HCT116 (cell line): ENCODE measurements around the gene PRIMA1. TPM values are rescaled to one million over a fixed set of nuclear protein-coding genes. Genes with fewer than 3 reads are reported as not detected.

Experiments used
- ATAC-seq: fragments of 200-7000 bp; cut with Tn5 transposase; 2 replicates; pipeline ENCODE4 v1.9.1; 2020; ENCODE audit warnings: mild to moderate bottlenecking, moderate library complexity
- BruUV-seq: library from RNA; stranded (reverse); fragments of 400-500 nt; replicated peaks from 2 replicates; lab custom pipeline; 2021; lab: Mats Ljungman, UMichigan
- CTCF ChIA-PET: fragments of 300-600 bp; sonication (Branson Sonifier 250); formaldehyde crosslinking; loops from one replicate; lab custom pipeline; 2021; ENCODE audit warnings: antibody characterized with exemption; lab: Charles Lee
- POLR2A ChIA-PET: fragments of 300-600, 350-600 bp; sonication (Branson Sonifier 250); formaldehyde crosslinking; loops from one replicate; lab custom pipeline; 2021; ENCODE audit warnings: antibody characterized with exemption; lab: Charles Lee
- RAD21 ChIA-PET, 2 experiments: fragments of 300-600 bp; sonication (Branson Sonifier 250); formaldehyde crosslinking; loops; one replicate each; lab custom pipeline; 2023; ENCODE audit warnings: low total read pairs in 2 of 2; ENCODE audit not compliant: uncharacterized antibody in 2 of 2, unreplicated experiment in 2 of 2, low non-redundant PET in 1 of 2; lab: Charles Lee
- DNase-seq: peaks from one replicate; pipeline ENCODE4 v3.0.0-alpha.2; 2010; ENCODE audit warnings: low read depth, low spot score
- H2AFZ ChIP-seq: fragments of 200-600 bp; shearing (Covaris generic), sonication (generic); 2 replicates; pipeline ENCODE4 v1.6.1; 2017; ENCODE audit warnings: low read depth, mixed run types, mixed read lengths, antibody characterized with exemption, low read length; ENCODE audit not compliant: poor library complexity, severe bottlenecking
- H3K27ac ChIP-seq: 2 replicates; pipeline ENCODE4 v1.5.1; 2012; ENCODE audit warnings: low read depth, low read length
- H3K27me3 ChIP-seq: fragments of 200-600 bp; sonication (generic); 2 replicates; pipeline ENCODE4 v1.6.1; 2016; ENCODE audit warnings: mixed run types, low read length, mixed read lengths; ENCODE audit not compliant: insufficient read depth
- H3K36me3 ChIP-seq, 2 experiments: fragments of 200-500 bp in 1 of 2; fragments of 200-600 bp in 1 of 2; sonication (Bioruptor generic) in 1 of 2; sonication (generic) in 1 of 2; 2 replicates each; pipeline versions ENCODE4 v1.5.1 to v1.6.1; 2014 to 2016; ENCODE audit warnings: low read length in 2 of 2, inconsistent platforms in 1 of 2, mixed read lengths in 1 of 2, mixed run types in 1 of 2; ENCODE audit not compliant: insufficient read depth in 2 of 2, control insufficient read depth in 1 of 2
- H3K4me1 ChIP-seq, 2 experiments: fragments of 200-600 bp in 1 of 2; sonication (generic) in 1 of 2; 2 replicates each; pipeline versions ENCODE4 v1.5.1 to v1.6.1; 2012 to 2017; ENCODE audit warnings: low read length in 2 of 2, inconsistent platforms in 1 of 2, mild to moderate bottlenecking in 1 of 2, mixed read lengths in 1 of 2, mixed run types in 1 of 2, moderate library complexity in 1 of 2; ENCODE audit not compliant: insufficient read depth in 2 of 2, control insufficient read depth in 1 of 2
- H3K4me2 ChIP-seq: fragments of 200-600 bp; sonication (generic); 2 replicates; pipeline ENCODE4 v1.6.1; 2017; ENCODE audit warnings: mixed run types, low read length, mixed read lengths
- H3K4me3 ChIP-seq, 2 experiments: fragments of 200-600 bp in 1 of 2; sonication (generic) in 1 of 2; replicated peaks in 1 of 2; 2 replicates each; pipeline ENCODE4 v1.5.1; 2011 to 2016; ENCODE audit warnings: low read length in 2 of 2, control low read depth in 1 of 2, low read depth in 1 of 2, mild to moderate bottlenecking in 1 of 2, mixed read lengths in 1 of 2, mixed run types in 1 of 2
- H3K79me2 ChIP-seq: fragments of 200-600 bp; sonication (generic); 2 replicates; pipeline ENCODE4 v1.6.1; 2017; ENCODE audit warnings: mild to moderate bottlenecking, mixed run types, low read length, moderate library complexity, mixed read lengths; ENCODE audit not compliant: insufficient read depth
- H3K9ac ChIP-seq: fragments of 200-600 bp; sonication (generic); 2 replicates; pipeline ENCODE4 v1.6.1; 2016; ENCODE audit warnings: low read length, mixed read lengths
- H3K9me2 ChIP-seq: fragments of 200-600 bp; sonication (generic), shearing (Covaris generic); 2 replicates; pipeline ENCODE4 v1.6.1; 2017; ENCODE audit warnings: mixed run types, mild to moderate bottlenecking, moderate library complexity; ENCODE audit not compliant: insufficient read depth
- H3K9me3 ChIP-seq, 2 experiments: fragments of 200-500 bp in 1 of 2; fragments of 200-600 bp in 1 of 2; sonication (Bioruptor generic) in 1 of 2; sonication (generic) in 1 of 2; 2 replicates each; pipeline ENCODE4 v1.6.1; 2014 to 2017; ENCODE audit warnings: low read length in 2 of 2, mixed read lengths in 2 of 2, inconsistent platforms in 1 of 2, low read depth in 1 of 2, mild to moderate bottlenecking in 1 of 2, mixed run types in 1 of 2, moderate library complexity in 1 of 2; ENCODE audit not compliant: control insufficient read depth in 1 of 2, insufficient read depth in 1 of 2
- H4K20me1 ChIP-seq: fragments of 200-600 bp; sonication (generic), shearing (Covaris generic); 2 replicates; pipeline ENCODE4 v1.6.1; 2017; ENCODE audit warnings: mixed run types, mild to moderate bottlenecking, moderate library complexity; ENCODE audit not compliant: insufficient read depth
- CTCF ChIP-seq, 3 experiments: fragments of 200-600 bp in 1 of 3; sonication (generic) in 1 of 3; IDR thresholded peaks in 2 of 3; conservative IDR thresholded peaks in 1 of 3; 2 replicates each; pipeline ENCODE4 v1.5.1; 2012 to 2017; ENCODE audit warnings: low read depth in 2 of 3, low read length in 2 of 3, antibody characterized with exemption in 1 of 3, borderline replicate concordance in 1 of 3, control low read depth in 1 of 3, mild to moderate bottlenecking in 1 of 3, mixed read lengths in 1 of 3, mixed run types in 1 of 3, moderate library complexity in 1 of 3; ENCODE audit not compliant: insufficient read depth in 1 of 3
- ELF1 ChIP-seq: IDR thresholded peaks from 2 replicates; pipeline ENCODE4 v1.6.1; 2012; ENCODE audit warnings: low read depth, borderline replicate concordance
- EZH2 ChIP-seq: fragments of 200-600 bp; sonication (generic); IDR thresholded peaks from 2 replicates; pipeline ENCODE4 v1.6.1; 2017; ENCODE audit warnings: antibody characterized with exemption, mixed run types
- EZH2phosphoT487 ChIP-seq: fragments of 200-600 bp; IDR thresholded peaks from 2 replicates; pipeline ENCODE4 v1.6.1; 2018; ENCODE audit warnings: antibody characterized with exemption, borderline replicate concordance
- FOSL1 ChIP-seq: IDR thresholded peaks from 2 replicates; pipeline ENCODE4 v1.6.1; 2012; ENCODE audit warnings: low read depth
- MAX ChIP-seq: IDR thresholded peaks from 2 replicates; pipeline ENCODE4 v1.6.1; 2012
- POLR2AphosphoS5 ChIP-seq: IDR thresholded peaks from 2 replicates; pipeline ENCODE4 v1.6.1; 2011; ENCODE audit warnings: mild to moderate bottlenecking, low read depth, low read length, moderate library complexity
- RAD21 ChIP-seq: IDR thresholded peaks from 2 replicates; pipeline ENCODE4 v1.6.1; 2012; ENCODE audit warnings: low read depth, mild to moderate bottlenecking
- SIN3A ChIP-seq: IDR thresholded peaks from 2 replicates; pipeline ENCODE4 v1.6.1; 2012; ENCODE audit warnings: low read depth
- SRF ChIP-seq: IDR thresholded peaks from 2 replicates; pipeline ENCODE4 v1.6.1; 2012; ENCODE audit warnings: low read depth
- TCF7L2 ChIP-seq: IDR thresholded peaks from 2 replicates; pipeline ENCODE4 v1.7.0; 2011; ENCODE audit warnings: borderline replicate concordance, inconsistent platforms; ENCODE audit not compliant: insufficient read depth, insufficient read length; ENCODE audit errors: extremely low read depth
- ZBTB33 ChIP-seq: IDR thresholded peaks from 2 replicates; pipeline ENCODE4 v1.6.1; 2011; ENCODE audit warnings: mild to moderate bottlenecking, low read length, moderate library complexity; ENCODE audit not compliant: insufficient replicate concordance; ENCODE audit errors: extremely low read depth
- ZFX ChIP-seq: fragments of 450-650 bp; IDR thresholded peaks from 2 replicates; pipeline ENCODE4 v1.6.1; 2017
- intact Hi-C: fragments of 100-400 bp; cut with micrococcal nuclease; formaldehyde crosslinking; loops from 2 replicates; pipeline ENCODE4 v1.10.0; 2022
- total RNA-seq: library from RNA; stranded (reverse); gene quantifications from one replicate; pipeline ENCODE4 v1.2.1, GENCODE V29; 2021; ENCODE audit not compliant: unreplicated experiment

The PRIMA1 gene
- total RNA-seq, 1 experiment from 2014 or later = 1.5 TPM

DNA sequence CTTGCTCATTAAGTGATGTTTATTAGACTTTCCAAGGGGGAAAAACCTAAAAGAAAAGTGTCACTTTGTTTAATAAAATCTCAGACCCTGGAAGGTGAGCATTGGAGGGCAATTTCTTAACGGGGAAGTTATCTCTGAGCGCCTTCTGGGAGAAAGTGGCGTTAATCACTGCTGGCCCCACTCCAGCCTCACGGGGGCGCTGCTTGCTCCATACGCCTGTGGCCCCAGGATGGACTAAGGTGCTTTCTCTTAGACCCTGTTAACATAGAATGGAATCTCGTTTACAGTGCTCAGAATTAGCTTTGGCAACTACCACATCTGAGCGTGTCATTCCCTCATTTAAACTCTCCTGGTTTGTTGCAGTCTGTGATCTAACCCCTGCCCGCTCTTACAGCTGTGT lies 16.4 kb upstream of the PRIMA1 start:
- ChIA-PET POLR2A (no interaction called here), RAD21 (no interaction called here)
- TF ChIP-seq ELF1 (no peak), SIN3A (no peak), CTCF (IDR thresholded peaks at IDR 0.05 in 2 of 3, conservative IDR thresholded peaks at IDR 0.05 in 1 of 3; ENCODE audit: borderline replicate concordance in 1 of 3, insufficient read depth in 1 of 3, low read depth in 2 of 3, low read length in 2 of 3) (peak; percentile 24 to 72 (median 70); a peak in 5 of 6 replicates), RAD21 (peak; percentile 23; the same call in 1 of the 2 replicates)
- TF ChIP-seq, all 23 proteins: peak for 2
- Histone ChIP-seq H3K9me2 (no peaks in the 10 kb centered on the region), H3K27me3 (peaks cover 8% of the 10 kb centered on the region; the same call in 1 of the 2 replicates), H3K79me2 (no peaks in the 10 kb centered on the region), H3K27ac (no peak overlapping the region), H3K9ac (no peak overlapping the region), H3K4me2 (no peak overlapping the region), H3K4me3 (no peak overlapping the region), H2AFZ (no peak overlapping the region), H4K20me1 (no peaks in the 10 kb centered on the region), H3K9me3 (no peaks in the 10 kb centered on the region), H3K4me1 (no peaks in the 10 kb centered on the region), H3K36me3 (no peaks in the 10 kb centered on the region)
- no TSS peak for BruUV-seq
- ATAC-seq (peak; percentile 71; the same call in 1 of the 2 replicates), DNase-seq (no peak)
- CTCF ChIA-PET = interaction anchor here (0.9 kb wide), 1 partner anchor 102 kb away, joined by 3 read pairs; no protein-coding TSS in a partner anchor
- intact Hi-C loops = no loop called here

- Histone ChIP-seq H3K9me3 (no peaks in the 10 kb centered on the region), H3K4me1 (no peaks in the 10 kb centered on the region), H2AFZ (no peak overlapping the region), H3K4me2 (no peak overlapping the region), H3K36me3 (no peaks in the 10 kb centered on the region), H3K9ac (no peak overlapping the region), H3K79me2 (no peaks in the 10 kb centered on the region), H4K20me1 (no peaks in the 10 kb centered on the region), H3K27ac (no peak overlapping the region), H3K9me2 (no peaks in the 10 kb centered on the region), H3K4me3 (no peak overlapping the region), H3K27me3 (peaks cover 8% of the 10 kb centered on the region; the same call in 1 of the 2 replicates)
- BruUV-seq = no TSS peak
- ChIA-PET POLR2A (no interaction called here), CTCF (interaction anchor here (0.9 kb wide), 1 partner anchor 103 kb away, joined by 3 read pairs; no protein-coding TSS in a partner anchor), RAD21 (no interaction called here)
- ATAC-seq (no peak), DNase-seq (no peak)
- intact Hi-C loops = no loop called here
- TF ChIP-seq ZFX (no peak), SRF (no peak), ZBTB33 (no peak), POLR2AphosphoS5 (no peak), TCF7L2 (no peak), MAX (no peak), FOSL1 (no peak), EZH2phosphoT487 (no peak), EZH2 (no peak)
Measured at GRCh38 chr14:93803408-93804318, 15.4 kb upstream of the PRIMA1 start.
